Measurements from ENCODE around the gene KAZALD1.

KAZALD1 gene, protein sequence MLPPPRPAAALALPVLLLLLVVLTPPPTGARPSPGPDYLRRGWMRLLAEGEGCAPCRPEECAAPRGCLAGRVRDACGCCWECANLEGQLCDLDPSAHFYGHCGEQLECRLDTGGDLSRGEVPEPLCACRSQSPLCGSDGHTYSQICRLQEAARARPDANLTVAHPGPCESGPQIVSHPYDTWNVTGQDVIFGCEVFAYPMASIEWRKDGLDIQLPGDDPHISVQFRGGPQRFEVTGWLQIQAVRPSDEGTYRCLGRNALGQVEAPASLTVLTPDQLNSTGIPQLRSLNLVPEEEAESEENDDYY

DNA sequence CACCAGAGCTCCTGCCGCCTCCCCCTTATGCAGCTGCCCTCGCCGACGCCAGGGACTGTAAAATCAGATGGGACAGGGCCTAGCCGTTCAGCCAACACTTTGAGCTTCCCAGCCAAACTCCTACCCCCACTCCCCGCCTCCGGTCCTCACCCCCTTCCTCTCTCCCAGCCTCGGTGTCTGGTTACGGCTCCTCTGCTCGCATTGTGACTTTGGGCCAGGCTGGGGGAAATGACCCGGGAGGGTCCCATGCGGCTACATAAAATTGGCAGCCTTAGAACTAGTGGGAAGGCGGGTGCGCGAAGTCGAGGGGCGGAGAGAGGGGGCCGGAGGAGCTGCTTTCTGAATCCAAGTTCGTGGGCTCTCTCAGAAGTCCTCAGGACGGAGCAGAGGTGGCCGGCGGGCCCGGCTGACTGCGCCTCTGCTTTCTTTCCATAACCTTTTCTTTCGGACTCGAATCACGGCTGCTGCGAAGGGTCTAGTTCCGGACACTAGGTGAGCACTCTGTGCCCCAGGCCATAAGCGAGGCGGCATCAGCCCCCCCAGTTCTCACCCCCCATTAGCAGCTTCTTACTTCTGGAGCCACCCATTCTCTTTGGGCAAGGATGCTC lies at the start of gene KAZALD1:
Gene KAZALD1, plus strand, starts transcription at position 366 of the 608 bp plus-strand sequence. CDS start 604 bp downstream, outside the sequence.
- DNase-seq (ENCODE audit: low spot score) = peak; percentile 62

DNA sequence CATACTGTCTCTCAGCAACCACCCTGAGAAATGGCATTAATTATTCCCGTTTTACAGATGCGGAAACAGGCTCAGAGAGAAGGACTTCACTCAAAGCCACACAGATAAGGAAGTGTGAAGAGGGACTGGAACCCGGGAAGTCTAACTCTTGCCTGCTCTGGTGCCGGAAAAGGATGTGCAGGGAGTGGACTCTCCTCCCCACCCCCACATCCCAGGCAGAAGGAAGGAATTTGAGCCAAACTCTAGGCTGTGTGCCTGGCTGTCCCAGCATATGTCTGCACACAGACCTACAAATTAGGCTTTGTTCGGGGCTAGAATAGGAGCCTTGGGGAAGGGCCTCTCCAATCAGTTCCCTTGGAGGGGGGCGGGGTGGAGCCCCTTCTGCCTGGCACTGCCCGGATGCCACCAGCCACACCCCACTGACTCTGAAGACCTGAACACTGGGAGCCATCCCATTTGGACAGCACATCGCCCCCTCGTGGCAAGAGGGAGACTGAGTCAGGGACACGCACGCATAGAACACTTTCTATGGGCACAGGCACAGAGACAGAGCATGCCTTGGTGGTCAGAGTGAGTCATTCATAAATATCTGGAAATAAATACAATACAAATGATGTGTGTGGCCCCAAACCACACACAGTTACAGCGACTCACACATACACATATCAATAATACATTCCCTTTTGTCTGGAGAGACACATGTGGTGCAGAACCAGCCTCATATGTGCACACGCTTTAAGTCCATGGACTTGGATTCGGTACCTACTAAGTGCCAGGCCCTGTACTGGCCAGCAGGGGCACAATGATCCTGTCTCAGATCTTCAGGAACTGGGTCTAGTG lies 49.0 kb upstream of the KAZALD1 start:
- peak; percentile 94 for DNase-seq (ENCODE audit: low spot score)

DNA sequence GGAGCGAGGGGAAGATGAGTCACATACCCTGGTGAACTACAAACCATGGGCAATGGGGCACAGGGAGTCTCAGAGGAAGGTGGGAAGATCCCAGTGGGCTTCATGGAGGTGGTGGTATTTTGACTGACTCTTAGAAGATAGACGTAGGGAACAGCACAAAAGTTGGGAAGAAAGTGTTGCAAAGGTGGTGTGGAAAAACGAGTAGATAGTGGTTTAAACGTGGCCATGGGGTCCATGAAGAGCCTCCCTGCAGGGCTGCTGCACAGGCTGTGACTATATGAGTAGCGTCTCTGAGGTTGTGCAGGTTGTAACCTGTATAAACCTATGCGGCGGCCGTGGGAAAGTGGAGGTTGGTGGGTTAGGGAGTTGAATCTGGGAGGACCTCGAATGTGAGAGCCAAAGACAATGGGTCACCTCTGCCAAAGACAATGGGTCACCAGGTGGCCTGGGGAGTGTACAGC lies 48.4 kb upstream of the KAZALD1 start:
- DNase-seq (ENCODE audit: low spot score) = no peak

DNA sequence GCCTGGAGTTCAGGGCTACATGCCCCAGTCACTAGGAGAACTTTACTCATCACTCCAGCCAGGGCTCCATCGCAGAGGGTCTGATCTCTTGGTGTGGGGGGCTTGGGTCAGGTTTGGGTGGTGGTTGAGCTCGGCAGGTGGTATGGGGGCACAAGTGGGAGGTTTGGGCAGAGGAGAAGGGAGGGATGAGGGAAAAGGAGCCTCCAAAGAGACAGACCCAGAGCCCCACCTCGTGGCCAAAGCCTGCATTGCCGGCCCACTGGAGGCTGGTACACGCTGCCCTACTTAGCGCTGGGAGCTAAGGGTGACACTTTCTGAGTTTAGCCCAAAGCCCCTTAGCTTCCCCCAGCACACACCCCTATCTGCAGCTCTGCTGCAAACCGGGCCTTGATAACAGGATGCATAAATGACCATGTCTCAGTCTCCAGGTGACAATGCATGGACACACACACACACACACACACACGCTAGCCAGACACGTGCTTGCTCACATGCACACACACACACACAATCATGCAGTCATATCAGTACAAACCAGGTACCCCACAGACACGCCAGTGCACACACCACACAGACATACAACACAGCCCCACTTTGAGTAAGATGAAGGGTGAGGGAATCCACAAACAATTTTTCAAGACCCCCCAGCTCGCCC lies 47.4 kb upstream of the KAZALD1 start:
- peak; percentile 82 for DNase-seq (ENCODE audit: low spot score)

DNA sequence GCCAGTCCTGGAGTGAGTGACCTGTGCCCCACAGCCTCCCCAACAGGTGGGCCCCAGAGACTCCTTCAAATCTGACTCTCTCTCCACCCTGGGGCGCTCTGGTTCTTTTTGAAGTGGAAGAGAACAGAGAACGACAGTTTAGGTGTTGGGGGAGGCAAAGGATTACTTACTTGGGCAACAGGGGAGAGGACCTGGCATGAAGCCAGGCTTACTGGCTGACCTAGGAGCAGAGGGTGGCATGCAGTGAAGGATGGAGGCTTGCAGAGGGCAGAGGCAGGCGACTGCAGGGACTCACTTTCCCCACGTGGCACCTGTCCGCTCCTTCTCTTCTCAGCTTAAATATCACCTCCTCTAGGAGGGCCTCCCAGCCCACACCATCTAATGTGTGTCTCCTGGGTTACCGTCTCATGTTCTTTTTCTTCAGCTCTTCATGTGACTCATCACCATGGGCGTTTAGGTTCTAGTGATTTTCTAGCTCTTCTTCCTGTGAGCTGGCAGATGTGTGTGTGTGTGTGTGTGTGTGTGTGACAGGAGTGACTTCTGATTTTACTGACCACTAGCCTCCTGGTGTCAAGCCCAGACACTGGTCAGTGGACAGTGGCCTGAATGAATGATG lies 46.7 kb upstream of the KAZALD1 start:
- DNase-seq (ENCODE audit: low spot score) = no peak

DNA sequence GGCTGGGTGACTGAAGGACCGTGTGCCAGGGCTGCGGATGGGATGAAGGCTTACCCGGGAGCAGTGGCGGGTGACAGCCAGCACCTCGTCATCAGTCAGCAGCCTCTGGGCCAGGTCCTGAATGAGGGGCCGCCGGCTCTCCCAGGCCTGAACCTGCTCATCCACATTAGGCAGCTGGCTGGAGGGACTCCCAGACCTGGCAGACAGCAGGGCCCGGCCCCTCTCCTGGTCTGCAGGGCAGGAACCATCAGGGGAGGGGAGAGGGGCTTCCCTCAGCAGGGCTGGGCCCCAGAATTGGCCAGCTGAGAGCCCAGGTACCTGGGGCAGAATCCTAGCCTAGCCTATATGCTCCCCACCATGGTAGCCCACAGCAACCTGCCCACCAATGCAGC lies 46.2 kb upstream of the KAZALD1 start:
- no peak for DNase-seq (ENCODE audit: low spot score)

DNA sequence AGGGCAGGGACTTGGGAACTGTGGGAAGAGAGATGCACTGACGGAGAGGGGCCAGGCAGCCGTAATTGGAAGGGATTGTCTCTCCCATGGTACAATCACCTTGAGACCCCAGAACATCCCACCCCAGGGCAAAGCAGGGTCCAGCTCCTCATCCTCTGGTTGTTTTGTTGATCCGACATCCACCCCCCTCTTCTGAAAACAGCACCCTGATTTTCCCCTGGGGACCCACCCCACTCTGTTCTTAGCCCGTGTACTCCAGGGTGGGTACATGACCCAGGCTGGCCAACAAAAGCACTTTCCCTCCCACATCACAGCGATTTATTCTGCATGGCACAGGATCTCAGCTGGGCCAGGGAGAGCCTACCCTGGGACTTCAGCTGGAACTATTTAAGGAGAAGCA lies 45.0 kb upstream of the KAZALD1 start:
- DNase-seq (ENCODE audit: low spot score) = no peak

DNA sequence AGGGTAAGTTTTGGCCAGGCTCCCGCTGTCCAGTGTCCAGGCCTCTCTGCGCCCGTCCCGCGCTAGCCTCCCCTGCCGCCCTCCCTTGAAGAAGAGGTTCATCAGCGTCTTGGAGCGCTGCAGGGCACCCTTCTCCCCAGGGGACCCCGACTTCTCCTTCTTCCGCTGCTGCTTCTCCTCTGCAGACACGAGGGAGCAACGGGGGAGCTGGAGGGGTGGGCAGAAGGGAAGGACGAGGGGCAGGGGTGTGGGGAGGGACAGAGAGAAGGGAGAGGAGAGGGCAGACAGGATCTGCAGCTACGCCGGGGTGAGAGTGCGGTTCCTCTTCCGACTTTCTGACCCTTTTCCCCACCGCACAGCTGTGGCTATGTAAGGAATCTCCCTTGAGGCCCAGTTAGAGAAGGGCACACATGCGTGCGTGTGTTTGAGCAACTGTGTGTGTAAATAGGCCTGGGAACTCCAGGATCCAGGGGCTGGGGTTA lies 43.6 kb upstream of the KAZALD1 start:
- no peak for DNase-seq (ENCODE audit: low spot score)

DNA sequence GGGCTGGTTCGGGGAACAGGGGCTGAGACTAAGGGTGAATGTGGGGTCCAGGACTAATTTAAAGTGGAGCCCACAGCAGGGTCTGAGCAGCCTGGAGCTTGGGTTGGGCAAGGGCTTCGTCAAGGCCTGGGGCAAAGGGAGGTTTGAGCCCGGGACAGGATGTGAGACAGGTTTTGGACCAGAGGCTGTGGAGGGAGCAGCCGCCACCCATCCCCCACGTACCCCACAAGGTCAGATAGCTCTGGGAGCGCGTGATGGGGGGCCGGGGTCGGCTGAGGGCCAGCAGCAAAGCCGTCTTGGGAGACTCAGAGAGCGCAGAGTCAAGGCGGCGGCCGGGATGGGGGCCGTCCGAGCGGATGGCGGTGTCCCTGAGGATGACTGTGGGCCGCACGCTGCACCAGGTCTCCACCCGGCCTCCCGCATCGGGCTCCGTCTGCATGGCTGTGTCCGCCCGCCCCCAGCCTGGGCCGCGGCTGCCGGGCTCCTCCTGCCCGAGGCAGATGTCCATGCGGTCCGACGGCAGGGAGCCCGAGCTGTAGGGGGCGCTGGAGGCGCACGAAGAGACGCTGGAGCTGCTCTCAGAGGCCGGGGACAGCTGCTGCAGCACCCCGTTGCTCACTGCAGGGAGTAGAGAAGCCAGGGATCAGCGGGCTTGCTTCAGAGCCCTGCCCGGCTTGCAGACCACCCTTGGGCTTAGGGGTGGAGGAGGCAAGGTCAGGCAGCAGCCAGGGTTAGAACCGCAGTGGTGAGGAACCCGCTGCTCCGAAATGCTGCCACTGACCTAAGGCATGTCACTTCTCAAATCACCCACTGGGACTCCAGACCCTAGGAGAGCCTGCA lies 43.0 kb upstream of the KAZALD1 start:
- peak; percentile 77 for DNase-seq (ENCODE audit: low spot score)

DNA sequence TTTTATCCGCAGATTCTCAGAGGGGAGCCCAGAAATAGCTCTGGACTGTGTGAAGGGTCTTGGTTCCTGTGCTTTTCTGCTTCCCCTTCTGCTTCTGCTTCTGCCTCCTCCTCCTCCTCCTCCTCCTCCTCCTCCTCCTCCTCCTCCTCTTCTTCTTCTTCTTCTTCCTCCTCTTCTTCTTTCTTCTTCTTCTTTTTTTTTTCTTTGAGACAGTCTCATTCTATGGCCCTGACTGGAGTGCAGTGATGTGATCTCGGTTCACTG lies 42.4 kb upstream of the KAZALD1 start:
- DNase-seq (ENCODE audit: low spot score) = no peak

DNA sequence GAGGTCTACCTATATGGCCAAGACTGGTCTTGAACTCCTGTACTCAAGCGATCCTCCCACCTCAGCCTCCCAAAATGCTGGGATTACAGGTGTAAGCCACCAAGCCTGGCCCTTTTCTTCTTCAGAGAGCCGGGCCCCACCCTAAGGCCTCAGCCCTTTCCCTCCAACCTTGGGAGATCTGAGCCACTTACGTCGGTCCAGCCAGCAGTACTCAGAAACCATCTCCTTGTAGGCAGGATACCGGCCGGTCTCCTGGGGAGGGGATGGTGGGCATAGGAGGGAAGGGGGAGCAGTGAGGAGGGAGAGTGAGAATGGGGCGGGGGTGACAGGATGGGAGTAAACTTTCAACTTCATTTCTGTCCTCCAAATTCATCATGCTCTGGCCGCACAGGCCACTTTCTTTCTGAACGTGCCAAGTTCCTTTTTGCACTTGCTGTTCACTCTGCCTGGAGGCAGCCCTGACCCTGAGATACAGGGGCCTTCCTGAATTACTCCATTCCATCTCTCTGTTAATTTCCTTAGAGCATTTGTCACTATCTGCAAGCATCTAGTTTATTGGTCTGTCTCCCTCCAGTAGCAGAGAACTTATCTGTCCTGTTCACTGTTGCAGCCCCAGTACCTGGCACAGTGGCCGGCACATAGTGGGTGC lies 41.2 kb upstream of the KAZALD1 start:
- no peak for DNase-seq (ENCODE audit: low spot score)

DNA sequence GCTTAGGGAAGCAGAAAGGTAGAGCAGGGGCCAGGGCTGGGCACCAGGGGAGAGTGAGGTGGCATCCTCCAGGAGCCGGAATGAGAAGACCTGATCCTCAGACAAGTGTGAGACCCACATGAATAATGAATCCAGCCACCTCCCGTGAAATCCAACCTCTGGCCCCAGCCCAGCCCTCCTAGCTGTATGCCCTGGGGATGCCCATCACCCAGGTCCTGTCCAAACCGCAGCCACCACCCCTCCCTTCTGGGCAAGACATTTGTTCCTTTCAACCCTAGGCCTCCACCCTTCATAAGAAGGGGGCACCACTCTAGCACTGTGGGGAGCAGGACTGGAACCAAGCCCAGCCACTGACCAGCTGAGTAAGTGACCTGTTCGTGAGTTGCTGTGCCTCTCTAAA lies 40.5 kb upstream of the KAZALD1 start:
- no peak for DNase-seq (ENCODE audit: low spot score)

DNA sequence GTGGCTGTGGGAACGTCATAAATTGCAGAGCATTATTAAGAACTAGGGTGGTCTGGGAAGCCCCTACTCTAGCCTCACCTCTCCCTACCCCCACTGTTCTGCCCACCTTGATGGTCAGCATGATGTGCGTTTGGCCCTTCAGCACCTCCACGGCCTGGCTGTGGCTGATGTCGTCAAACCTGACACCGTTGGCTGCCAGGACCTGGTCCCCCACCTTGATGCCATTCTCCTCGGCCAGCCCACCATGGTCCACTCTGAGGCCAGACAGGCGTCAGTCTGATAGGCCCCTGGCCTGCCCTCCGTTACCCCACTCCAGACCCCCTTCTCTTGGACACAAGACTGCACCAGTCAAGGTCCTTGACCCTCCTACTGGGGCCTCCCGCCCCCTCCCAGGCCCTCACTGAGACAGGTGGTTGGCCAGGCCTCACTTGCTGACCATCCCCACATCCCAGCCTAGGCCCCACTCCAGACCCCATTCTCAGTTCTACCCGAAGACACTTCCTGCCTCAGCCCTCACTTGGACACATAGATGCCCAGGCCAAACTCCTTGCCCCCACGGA lies 40.0 kb upstream of the KAZALD1 start:
- DNase-seq (ENCODE audit: low spot score) = no peak

DNA sequence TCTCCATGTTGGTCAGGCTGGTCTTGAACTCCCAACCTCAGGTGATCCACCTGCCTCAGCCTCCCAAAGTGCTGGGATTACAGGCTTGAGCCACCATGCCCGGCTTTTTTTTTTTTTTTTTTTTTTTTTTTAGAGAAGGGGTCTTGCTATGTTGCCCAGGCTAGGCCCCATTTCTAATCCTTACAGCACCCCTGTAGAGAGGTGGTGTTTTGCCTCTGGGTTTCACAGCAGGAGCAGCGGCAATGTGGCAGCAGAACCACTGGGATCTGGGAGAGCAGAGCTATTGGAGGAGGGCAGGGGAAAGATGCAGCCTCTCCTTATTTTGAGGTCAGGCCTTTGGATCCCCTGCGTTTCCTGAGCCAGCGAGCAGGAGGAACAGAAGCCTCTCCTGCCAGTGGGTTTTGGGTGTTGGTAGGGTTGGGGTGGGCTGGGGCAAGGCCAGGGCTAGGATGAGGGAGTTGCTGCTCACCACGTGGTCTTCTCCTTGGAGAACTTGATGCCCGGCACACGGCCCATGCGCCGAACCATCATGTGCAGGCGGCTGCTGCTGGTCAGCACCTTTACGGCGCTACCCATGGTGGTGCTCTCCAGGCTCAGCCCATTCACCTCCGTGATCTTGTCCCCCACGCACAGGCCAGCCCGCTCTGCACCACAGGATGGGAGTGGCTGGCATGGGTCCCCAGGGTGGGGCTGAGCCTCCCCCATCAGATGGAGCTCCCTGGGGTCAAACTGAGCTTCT lies 38.7 kb upstream of the KAZALD1 start:
- DNase-seq (ENCODE audit: low spot score) = no peak

DNA sequence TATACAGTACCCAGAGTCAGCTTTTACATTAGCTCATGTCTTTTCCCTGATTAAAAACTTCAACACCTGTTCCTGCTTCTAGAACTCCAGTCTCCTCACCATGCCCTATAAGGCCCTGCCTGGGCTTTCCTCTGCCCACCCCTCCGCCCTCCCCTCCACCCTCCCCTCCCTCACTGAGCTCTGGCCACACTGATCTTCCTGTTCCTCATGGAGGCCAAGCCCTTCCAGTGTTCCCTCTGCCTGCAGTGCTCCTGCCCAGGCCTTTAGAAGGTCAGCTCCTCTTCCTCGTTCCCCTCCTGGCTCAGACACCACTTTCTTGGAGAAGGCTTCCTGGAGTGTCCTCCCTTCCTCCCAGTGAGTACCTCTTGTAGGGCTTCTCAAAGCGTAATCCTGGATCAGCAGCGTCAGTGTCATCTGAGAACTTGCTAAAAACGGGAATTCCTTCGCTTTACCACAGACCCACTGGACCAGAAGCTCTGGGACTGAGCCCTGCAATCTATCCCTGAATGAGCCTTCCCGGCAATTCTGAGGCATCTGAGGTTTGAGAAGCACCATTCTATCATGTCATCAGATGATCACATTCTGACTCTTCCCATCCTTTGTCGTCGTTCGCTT lies 34.6 kb upstream of the KAZALD1 start:
- no peak for DNase-seq (ENCODE audit: low spot score)

DNA sequence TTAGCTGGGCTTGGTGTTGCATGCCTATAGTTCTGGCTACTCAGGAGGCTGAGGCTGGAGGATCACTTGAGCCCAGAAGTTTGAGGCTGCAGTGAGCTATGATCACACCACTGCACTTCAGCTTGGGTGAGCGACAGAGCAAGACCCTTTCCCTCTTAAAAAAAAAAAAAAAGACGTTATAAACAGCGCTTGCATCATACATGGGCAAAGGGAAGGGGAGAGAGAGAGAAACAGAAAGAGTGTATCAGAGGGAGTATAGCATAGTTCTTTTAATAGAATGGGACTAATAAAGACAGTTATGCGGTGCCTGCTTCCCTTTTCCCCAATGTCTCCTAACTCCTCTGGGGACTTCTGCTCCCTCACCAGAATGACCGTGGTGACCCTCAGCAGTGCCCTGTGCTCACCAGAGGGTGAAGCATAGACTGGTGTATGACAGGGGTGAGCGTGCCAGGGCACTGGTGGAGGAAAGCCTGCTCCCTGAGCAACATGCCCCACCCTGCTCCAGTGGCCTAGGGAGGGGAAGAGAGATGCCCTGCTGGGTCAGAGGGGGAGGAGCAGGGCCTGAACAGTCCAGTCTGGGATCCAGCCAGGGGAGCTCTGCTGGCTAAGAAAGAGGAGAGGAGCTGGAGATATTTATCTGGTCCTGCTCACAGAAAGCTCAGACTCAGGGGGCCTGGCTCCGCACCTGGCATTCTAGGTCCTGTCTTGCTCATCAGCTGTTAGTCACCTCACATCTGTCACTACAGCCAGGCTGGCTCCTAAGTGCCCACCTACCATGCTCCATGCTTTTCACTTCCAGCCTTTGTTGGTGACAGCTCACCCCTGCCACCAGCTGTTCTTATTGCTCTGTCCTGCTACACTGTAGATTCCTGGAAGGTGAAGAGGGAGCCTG lies 33.1 kb upstream of the KAZALD1 start:
- DNase-seq (ENCODE audit: low spot score) = no peak

DNA sequence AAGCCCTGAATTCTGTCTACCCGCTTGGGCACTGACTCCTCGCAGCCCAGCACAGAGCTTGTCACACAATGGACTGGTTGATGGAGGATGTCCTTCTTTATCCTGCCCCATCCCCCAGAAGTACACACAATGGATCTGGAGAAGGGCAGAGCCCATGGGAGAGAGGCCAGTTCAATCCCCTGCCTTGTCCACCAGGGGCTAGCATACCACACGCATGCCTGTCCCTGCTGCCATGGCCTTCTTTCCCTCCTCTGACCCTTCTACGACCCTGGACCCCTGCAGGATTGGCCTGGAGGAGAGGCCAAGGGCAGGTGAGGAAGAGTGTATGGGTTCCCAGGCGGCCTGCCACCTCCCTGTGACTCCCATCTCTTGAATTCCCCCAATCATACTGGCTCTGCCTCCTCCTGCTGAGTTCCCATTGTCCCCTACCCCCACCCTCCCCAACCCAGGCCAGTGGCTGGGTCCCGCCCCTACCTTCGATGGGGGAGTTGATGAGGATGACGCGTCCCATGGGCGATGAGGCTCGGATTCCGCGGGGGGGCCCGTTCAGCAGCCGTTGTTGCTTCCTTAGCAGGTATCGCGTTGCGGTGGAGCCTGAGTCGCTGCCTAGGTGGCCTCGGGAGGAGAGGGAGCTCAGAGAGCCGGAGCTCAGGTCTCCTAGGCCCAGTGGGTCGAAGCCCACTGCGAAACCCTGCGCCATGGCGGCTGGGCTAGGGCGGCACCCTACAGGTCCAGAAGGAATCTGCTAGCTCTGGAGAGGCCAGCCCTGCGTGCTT lies 32.1 kb upstream of the KAZALD1 start:
- no peak for DNase-seq (ENCODE audit: low spot score)
